ENCODE results near the gene CEP19.
"Not testable (repeated sequence)": the region's sequence is repeated elsewhere in the genome, so short reads cannot be mapped to it uniquely, and the experiment has no call there.

CEP19 gene, protein sequence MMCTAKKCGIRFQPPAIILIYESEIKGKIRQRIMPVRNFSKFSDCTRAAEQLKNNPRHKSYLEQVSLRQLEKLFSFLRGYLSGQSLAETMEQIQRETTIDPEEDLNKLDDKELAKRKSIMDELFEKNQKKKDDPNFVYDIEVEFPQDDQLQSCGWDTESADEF

DNA sequence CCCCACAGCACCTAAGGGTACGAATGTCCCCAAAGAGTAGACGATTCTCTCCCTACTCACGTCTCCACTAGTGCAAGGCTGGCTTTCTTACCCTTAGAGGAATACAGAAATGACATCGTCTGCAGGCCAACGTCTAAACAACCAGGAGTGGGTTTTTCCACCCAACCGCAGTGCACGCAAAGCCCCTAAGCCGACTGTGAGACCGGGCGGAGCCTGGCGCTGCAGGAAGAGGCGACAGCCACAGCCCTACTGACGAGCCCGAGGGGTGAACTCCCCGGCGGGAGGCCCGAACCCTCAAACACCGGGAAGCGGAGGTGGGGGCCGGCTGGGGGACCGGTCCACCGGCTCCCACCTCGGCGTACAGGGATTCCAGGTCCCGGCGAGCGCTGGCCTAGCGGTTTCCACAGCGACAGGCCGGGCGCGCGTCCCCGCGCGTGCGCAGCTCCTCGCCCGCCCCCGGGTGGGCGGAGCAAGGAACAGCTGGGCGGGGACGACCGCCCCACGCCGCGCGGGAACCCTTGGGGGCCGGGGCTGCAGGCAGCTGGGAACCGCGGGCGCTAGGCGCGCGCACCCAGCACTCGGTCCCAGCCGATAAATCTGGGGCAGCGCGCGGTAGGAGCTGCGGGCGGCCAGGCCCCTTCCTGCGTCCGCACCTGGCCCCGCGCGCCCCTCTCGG lies at the start of gene CEP19, which contains the start of gene PIGX:
CEP19 (minus strand) TSS at position 413 of the 676 bp plus-strand sequence. CDS start 3,593 bp downstream, outside the sequence.
PIGX (plus strand) TSS at position 540 of the 676 bp plus-strand sequence.
- peak; percentile 97 for DNase-seq

- no peak for DNase-seq
Observed at GRCh38 chr3:196757876-196758739, 46.1 kb upstream of the CEP19 start.

DNA sequence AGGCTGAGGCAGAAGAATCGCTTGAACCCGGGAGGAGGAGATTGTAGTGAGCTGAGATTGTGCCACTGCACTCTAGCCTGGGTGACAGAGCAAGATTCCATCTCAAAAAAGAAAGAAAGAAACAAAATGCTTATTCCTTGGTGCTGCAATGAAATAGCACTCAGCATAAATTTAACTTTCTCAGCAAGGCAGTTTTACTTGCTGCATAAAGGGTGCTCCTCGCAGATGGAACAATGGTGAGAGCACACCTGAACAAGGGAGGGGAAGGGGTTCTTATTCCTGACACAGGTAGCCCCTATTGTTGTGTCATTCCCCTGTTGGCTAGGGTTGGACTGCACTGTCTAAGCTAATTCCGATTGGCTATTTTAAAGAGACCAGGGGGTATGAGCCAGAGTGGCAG lies 44.7 kb upstream of the CEP19 start:
- DNase-seq, result no peak

GRCh38 chr3:196754091-196754981 lies 42.3 kb upstream of the CEP19 start:
- no peak for DNase-seq

- no peak for DNase-seq
Observed at GRCh38 chr3:196753201-196753600, 41.2 kb upstream of the CEP19 start.

GRCh38 chr3:196749125-196749524 lies 37.1 kb upstream of the CEP19 start:
- DNase-seq, result no peak

- DNase-seq, result not testable (repeated sequence)
Observed at GRCh38 chr3:196743569-196743968, 31.5 kb upstream of the CEP19 start.

GRCh38 chr3:196741249-196741889 lies 29.3 kb upstream of the CEP19 start:
- DNase-seq, result no peak

DNA sequence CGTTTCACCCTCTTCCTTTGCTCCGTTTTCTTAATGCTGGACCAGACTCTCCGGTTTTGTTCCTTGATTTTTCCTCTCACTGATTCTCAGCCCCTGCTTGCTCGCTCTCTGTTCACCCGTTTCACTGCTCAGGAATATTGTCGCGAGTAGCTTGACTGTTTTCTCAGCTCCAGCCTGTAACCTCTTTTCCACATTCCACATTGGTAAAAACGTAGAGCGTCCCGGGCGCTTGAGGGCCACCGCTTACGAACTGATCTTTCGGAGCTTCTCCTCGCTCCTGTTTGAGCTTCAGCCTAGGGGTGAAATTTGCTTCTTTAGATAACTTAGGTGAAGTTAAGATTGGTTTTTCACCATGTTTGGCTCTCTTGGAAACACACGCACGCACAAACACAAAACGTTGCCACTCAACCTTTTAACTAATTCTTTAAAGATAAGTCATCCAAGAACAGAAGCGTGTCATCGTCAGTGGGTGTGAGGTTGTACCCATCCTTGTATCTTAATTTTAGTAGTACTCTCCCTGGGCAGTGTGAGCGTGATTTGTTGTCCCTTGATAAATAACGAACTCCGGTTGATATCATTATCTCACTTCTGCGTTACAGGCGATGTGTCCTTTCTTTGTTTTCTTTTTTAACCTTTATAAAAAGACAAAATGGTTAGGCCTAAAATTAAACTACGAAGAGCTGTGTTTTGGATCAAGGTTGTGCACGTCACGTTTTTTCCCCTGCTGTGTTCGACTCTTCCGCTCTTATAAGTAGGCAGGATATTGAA lies 28.6 kb upstream of the CEP19 start:
- peak; percentile 41 for DNase-seq

DNA sequence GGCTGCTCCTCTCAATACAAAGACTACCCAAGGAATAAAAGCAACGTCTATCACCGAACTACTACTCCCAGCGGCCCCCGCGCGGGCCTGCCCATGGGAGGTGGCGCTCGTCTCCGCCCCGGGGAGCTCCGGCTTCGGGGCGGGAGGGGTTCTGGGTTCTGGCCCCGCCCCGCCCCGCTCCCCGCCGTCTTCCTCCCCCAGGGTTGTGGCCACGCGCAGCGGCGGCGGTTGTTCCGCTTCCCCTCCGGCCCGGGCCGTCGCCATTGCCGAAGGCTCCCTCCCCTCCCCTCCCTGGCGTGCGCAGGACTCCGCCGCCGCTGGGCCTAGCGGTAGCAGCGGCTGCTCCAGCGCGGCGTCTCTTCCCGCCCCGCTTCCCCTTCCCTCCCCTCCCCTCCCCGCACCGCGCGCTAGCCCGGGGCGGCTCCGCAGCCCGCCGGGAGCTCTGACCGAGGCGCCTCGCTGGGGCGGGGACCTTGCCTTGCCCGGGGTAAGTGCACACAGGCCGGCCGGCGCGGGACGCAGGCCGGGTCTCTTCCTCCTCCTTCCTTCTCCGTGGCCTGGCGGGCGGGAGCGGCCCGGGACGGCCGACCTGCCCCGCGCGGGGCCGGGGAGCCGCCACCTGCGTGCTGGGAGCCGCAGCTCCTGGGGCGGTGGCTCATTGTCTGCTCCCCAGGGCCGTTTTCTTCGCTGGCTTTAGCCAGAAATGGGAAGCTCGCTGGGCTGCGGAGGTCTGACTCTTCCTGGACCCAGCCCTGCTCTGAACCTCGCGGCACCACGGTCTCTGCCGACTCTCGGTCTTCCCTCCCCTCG lies 27.8 kb upstream of the CEP19 start, which contains the start of gene PAK2:
PAK2 (plus strand) TSS at position 187 of the 810 bp plus-strand sequence. CDS start 42,790 bp downstream, outside the sequence.
- DNase-seq, result peak; percentile 84

DNA sequence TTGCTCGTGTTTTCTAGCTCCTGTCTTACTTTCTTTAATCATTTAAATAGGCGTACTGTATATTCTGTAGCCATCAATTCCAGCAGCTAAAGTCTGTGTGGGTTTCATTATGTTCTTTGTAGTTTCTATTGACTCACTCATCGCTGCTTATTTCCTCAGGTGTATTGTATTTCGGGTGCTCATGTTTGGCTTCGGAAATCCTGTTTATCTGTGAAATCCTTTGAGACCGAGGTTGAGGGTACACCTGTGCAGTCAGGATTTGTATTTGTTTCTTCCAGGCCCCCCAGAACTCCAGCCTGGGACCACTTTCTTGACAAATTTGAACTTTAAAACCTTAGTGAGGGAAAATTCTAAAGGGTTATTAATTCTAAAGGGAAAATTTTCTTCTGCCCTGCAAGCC lies 25.6 kb upstream of the CEP19 start:
- DNase-seq, result no peak

GRCh38 chr3:196736670-196737374 lies 24.8 kb upstream of the CEP19 start:
- no peak for DNase-seq

GRCh38 chr3:196735751-196736150 lies 23.7 kb upstream of the CEP19 start:
- DNase-seq, result no peak

DNA sequence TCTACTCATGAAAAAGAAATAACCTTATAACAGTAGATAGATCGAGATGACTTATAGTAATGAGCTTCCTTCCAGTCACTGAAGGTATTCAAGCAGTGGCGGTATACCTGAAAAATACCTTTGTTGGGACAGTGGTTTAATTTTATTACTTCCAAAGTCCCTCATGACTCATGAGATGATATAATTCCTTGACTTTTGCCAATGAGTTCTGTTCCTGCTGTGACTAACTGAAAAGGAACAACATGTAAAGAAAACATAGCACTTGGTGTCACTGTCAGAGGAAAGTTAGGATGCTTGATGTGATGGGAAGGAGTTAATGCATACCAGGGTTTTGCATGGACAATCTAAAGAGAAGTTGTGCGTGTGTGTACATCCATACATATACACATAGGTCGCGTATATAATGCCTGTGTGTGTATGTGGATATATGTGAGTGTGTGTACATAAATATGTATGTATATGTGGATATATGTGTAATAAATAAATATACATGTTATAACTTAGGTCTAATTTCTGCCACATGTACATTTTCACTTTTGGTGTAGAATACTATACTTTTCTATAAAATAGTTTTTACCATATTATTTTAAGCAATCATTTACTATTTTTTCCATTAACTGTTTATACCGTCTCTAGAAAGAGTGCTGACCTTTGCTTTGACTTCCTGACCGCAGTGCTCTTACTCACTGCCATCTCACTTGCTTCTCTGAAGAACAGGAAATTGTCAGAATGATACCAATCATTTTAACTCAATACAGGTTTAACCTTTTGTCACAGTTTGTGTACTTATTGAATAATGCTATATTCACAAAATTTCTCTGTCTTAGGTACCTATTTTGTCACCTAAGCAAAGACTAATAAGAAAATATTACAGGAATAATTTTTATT lies 15.0 kb upstream of the CEP19 start:
- DNase-seq, result no peak

DNA sequence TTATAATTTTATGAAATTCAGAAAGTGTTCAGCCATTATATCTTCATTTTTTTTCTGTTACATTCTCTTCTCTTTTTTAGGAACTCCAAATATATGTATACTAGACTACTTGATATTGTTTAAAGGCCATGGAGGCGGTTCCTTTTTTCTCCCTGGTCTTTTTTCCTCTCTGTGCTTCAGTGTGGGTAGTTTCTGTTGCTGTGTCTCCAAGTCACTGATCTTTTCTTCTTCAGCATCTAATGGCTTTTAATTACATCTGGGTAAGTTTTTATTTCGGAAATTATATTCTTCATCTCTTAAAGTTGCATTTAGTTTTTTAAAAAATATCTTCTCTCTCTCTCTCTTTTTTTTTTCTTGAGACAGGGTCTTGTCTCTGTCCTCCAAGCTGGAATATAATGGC lies 9.0 kb upstream of the CEP19 start:
- no peak for DNase-seq

- not testable (repeated sequence) for DNase-seq
Observed at GRCh38 chr3:196717162-196717561, 5.1 kb upstream of the CEP19 start.

- peak; percentile 84 for DNase-seq
Observed at GRCh38 chr3:196712514-196713413, 714 bp upstream of the CEP19 start.
